ENCODE data around the gene PSMF1. TPM values are rescaled to one million over a fixed set of nuclear protein-coding genes. Genes with fewer than 3 reads are reported as not detected.

PSMF1 gene
- total and polyA plus RNA-seq, 2 of the 13 experiments (the other 11 are each of a cell fraction or from before 2014, with no cell fraction given), result 82.5 to 86.0 TPM

DNA sequence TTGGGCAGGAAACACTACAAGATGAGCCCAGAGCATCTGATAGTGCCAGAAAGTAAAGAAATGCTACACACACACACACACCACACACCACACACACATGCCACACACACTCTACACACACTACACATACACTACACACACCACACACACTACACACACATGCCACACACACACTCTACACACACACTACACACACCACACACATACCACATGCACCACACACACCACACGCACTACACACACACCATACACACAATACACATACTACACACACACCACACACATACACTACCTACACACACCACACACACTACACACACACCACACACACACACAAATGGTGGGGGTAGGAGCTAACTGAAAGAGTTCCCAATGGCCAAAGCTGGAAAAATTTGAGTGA is 69.9 kb downstream of the PSMF1 start (continued):
- no peak for TF ChIP-seq ZBTB25 (CRISPR knock-in tag; IDR thresholded peaks at IDR 0.05)
- TF ChIP-seq SOX5 (CRISPR knock-in tag; IDR thresholded peaks at IDR 0.05; ENCODE audit: borderline replicate concordance), result no peak
- peak; percentile 52; the same call in 1 of the 2 replicates for TF ChIP-seq ZNF737 (CRISPR knock-in tag; IDR thresholded peaks at IDR 0.05; ENCODE audit: borderline replicate concordance)
- TF ChIP-seq, protein P1, sequence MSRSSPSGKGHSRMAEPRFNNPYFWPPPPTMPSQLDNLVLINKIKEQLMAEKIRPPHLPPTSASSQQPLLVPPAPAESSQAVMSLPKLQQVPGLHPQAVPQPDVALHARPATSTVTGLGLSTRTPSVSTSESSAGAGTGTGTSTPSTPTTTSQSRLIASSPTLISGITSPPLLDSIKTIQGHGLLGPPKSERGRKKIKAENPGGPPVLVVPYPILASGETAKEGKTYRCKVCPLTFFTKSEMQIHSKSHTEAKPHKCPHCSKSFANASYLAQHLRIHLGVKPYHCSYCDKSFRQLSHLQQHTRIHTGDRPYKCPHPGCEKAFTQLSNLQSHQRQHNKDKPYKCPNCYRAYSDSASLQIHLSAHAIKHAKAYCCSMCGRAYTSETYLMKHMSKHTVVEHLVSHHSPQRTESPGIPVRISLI (CRISPR knock-in tag; IDR thresholded peaks at IDR 0.05; ENCODE audit: borderline replicate concordance), result no peak
- peak; percentile 37; the same call in 1 of the 2 replicates for TF ChIP-seq ZHX1 (CRISPR knock-in tag; IDR thresholded peaks at IDR 0.05; ENCODE audit: low read depth)
- no peak for TF ChIP-seq FOSL2 (CRISPR knock-in tag; IDR thresholded peaks at IDR 0.05)
- TF ChIP-seq, protein P2, sequence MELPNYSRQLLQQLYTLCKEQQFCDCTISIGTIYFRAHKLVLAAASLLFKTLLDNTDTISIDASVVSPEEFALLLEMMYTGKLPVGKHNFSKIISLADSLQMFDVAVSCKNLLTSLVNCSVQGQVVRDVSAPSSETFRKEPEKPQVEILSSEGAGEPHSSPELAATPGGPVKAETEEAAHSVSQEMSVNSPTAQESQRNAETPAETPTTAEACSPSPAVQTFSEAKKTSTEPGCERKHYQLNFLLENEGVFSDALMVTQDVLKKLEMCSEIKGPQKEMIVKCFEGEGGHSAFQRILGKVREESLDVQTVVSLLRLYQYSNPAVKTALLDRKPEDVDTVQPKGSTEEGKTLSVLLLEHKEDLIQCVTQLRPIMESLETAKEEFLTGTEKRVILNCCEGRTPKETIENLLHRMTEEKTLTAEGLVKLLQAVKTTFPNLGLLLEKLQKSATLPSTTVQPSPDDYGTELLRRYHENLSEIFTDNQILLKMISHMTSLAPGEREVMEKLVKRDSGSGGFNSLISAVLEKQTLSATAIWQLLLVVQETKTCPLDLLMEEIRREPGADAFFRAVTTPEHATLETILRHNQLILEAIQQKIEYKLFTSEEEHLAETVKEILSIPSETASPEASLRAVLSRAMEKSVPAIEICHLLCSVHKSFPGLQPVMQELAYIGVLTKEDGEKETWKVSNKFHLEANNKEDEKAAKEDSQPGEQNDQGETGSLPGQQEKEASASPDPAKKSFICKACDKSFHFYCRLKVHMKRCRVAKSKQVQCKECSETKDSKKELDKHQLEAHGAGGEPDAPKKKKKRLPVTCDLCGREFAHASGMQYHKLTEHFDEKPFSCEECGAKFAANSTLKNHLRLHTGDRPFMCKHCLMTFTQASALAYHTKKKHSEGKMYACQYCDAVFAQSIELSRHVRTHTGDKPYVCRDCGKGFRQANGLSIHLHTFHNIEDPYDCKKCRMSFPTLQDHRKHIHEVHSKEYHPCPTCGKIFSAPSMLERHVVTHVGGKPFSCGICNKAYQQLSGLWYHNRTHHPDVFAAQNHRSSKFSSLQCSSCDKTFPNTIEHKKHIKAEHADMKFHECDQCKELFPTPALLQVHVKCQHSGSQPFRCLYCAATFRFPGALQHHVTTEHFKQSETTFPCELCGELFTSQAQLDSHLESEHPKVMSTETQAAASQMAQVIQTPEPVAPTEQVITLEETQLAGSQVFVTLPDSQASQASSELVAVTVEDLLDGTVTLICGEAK (IDR thresholded peaks at IDR 0.05), result no peak
- TF ChIP-seq, protein P2 (CRISPR knock-in tag; IDR thresholded peaks at IDR 0.05), result no peak
- TF ChIP-seq FOXJ3 (CRISPR knock-in tag; IDR thresholded peaks at IDR 0.05; ENCODE audit: borderline replicate concordance), result no peak
- TF ChIP-seq, protein P3, sequence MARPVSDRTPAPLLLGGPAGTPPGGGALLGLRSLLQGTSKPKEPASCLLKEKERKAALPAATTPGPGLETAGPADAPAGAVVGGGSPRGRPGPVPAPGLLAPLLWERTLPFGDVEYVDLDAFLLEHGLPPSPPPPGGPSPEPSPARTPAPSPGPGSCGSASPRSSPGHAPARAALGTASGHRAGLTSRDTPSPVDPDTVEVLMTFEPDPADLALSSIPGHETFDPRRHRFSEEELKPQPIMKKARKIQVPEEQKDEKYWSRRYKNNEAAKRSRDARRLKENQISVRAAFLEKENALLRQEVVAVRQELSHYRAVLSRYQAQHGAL (CRISPR knock-in tag; IDR thresholded peaks at IDR 0.05; ENCODE audit: not compliant biosample characterization), result no peak
- TF ChIP-seq, protein P4, sequence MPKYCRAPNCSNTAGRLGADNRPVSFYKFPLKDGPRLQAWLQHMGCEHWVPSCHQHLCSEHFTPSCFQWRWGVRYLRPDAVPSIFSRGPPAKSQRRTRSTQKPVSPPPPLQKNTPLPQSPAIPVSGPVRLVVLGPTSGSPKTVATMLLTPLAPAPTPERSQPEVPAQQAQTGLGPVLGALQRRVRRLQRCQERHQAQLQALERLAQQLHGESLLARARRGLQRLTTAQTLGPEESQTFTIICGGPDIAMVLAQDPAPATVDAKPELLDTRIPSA (CRISPR knock-in tag; IDR thresholded peaks at IDR 0.05; ENCODE audit: borderline replicate concordance), result no peak
- TF ChIP-seq ZKSCAN5 (CRISPR knock-in tag; IDR thresholded peaks at IDR 0.05), result 0 out of 2 replicates have a peak, but pooled peaks have one; percentile 33
- TF ChIP-seq, protein P5, sequence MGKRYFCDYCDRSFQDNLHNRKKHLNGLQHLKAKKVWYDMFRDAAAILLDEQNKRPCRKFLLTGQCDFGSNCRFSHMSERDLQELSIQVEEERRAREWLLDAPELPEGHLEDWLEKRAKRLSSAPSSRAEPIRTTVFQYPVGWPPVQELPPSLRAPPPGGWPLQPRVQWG (CRISPR knock-in tag; IDR thresholded peaks at IDR 0.05; ENCODE audit: borderline replicate concordance, low read depth), result no peak
